GM18519 (cell line): ENCODE results near the gene MTRFR.
"Not testable (repeated sequence)": the region's sequence is repeated elsewhere in the genome, so short reads cannot be mapped to it uniquely, and the experiment has no call there.

ENCODE experiments used
- ATAC-seq: cut with Tn5 transposase; IDR thresholded peaks from one replicate; pipeline ENCODE4 v1.9.1; 2021; ENCODE audit warnings: mild to moderate bottlenecking, moderate library complexity; ENCODE audit not compliant: unreplicated experiment, low FRiP score

MTRFR gene

DNA sequence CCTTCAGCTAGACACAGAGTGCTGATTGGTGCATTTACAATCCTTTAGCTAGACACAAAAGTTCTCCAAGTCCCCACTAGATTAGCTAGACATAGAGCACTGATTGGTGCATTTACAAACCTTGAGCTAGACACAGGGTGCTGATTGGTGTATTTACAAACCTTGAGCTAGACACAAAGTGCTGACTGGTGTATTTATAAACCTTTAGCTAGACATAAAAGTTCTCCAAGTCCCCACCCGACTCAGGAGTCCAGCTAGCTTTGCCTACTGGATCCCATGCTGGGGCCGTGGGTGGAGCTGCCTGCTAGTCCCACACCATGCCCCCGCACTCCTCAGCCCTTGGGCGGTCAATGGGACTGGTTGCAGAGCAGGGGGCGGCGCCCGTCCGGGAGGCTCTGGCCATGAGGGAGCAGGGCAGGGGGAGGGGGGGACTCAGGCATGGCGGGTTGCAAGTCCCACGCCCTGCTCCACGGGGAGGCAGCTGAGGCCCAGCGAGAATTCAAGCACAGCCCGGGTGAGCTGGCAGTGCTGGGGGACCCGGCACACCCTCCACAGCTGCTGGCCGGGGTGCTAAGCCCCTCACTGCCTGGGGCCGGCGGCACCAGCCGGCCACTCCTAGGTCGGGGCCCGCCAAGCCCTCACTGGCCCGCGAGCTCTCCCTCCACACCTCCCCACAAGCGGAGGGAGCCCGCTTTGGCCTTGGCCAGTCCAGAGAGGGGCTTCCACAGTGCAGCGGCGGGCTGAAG, 15.9 kb downstream of the MTRFR start:
- ATAC-seq = not testable (repeated sequence)

DNA sequence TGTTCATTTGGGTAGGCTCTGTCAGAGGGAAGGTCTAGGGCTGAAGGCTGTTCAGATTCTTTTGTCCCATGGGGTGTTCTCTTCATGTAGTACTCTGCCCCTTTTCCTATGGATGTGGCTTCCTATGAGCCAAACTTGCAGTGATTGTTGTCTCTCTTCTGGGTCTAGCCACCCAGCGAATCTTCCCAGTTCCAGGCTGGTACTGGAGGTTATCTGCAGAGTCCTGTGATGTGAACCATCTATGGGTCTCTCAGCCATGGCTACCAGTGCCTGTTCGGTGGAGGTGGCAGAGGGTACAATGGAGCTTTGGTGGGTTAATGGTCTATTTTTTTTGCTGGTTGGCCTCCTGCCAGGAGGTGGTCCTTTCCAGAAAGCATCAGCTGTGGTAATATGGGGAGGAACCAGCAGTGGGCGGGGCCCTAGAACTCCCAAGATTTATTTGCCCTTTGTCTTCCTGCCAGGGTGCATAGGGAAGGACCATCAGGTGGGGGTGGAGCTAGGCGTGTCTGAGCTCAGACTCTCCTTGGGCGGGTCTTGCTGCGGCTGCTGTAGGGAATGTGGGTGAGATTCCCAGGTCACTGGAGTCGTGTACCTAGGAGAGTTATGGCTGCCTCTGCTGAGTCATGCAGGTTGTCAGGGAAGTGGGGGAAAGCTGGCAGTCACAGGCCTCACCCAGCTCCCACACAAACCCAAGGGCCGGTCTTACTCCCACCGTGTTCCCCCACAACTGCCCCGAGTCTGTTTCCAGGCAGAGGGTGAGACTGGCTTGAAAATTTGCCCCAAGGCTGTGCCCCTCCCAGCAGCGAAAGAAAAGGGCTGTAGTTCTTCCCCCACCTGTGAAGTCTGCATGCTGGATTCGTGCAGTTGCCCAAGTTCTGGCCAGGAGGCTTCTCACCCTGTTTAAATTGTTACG, 17.5 kb downstream of the MTRFR start:
- ATAC-seq = no peak

DNA sequence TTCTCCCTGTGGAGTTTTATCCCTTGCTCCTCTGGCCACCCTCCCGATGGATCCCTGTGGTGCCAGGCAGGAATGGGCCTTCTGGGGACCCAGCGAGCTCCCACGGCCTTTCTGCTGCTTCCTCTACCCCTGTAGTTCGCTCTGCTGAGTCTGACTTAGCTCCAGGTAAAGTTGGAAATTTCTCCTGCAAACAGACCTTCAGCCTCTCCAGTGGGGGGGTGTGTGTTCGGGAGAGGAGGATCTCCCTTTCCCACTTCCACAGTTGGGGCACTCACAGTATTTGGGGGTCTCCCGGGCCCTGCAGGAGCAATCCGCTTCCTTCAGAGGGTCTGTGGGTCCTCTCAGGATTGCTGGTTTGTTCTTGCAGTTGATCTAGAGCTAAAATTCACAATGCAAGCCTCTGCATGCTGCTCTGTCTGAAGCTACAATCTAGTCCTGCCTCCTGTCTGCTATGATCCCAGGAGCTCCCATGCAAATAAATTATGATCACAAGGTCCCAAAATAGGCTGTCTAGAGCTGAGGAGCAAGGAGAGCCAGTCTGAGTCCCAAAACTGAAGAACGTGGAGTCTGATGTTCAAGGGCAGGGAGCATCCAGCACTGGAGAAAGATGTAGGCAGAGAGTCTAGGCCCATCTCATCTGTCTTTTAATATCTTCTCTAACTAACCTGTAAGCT, 18.3 kb downstream of the MTRFR start:
- no peak for ATAC-seq

DNA sequence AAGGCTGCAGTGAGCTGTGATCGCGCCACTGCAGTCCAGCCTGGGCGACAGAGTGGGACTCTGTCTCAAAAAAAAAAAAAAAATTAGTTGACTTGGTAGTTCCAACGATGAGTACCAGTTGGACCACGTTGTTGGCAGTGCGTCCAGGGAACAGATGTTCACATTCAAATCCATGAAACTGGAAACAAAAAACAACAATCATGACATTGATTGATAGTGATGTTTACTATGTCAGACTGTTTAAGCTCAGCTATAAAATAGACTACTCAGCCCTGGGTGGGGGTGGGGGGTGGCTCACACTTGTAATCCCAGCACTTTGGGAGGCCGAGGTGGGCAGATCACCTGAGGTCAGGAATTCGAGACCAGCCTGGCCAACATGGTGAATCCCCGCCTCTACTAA, 19.1 kb downstream of the MTRFR start:
- ATAC-seq = not testable (repeated sequence)

DNA sequence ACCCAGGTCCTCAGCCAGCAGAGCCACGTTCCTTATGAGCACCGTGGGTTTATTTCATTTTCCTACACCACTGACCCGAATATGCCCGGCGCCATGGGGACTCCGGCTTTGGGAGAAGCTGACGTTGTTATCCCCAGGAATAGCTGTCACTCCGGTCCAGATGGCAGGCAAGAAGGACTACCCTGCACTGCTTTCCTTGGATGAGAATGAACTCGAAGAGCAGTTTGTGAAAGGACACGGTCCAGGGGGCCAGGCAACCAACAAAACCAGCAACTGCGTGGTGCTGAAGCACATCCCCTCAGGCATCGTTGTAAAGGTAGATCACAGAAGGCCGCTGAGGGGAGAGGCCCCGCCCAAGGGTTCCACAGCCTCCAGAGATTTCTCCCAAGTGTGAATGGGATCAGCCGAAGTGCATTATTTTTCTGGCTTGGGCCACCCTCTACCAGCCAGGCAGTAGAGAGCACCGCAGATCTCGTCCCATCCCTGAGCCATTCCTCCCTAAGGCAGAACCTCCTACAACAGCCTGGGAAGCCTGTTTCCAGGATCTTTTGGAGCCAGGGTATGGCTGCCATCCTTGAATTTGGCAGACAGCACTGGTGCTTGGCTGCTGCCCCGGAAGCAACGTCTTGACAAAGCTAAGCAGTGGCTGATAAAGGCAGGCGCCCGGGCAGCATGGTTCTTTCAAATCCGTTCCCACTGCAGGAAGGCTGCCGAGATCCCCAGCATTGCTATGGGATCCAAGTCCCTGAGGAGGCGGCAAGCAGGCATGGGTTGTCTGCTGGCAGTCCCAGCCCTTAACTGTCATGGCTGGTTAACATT, 20.6 kb downstream of the MTRFR start:
- ATAC-seq = no peak

DNA sequence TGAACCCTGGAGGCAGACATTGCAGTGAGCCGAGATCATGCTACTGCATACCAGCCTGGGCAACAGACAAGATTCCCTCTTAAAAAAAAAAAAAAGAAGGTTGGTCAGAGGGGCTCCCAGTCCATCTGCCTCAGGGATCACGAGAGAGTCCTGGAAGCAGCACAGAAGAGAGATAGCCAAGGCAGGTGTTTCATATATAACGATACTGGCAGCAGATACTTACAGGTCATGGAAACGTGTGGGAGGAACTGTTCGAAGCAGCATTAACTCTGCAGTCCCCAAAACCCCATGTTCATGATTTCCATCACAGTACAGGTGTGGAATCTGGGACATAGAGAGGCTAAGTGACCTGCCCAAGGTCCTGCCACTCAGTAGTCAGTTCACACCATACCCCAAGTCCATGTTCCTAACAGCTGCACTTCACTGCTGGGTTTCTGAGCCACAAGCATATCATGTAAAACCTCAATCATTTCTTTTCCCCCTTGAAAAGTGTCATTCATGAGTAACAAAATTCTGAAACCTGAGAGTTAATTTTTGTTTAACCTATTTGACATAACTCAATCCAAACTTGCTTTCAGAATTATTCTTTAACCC, 21.7 kb downstream of the MTRFR start:
- no peak for ATAC-seq

DNA sequence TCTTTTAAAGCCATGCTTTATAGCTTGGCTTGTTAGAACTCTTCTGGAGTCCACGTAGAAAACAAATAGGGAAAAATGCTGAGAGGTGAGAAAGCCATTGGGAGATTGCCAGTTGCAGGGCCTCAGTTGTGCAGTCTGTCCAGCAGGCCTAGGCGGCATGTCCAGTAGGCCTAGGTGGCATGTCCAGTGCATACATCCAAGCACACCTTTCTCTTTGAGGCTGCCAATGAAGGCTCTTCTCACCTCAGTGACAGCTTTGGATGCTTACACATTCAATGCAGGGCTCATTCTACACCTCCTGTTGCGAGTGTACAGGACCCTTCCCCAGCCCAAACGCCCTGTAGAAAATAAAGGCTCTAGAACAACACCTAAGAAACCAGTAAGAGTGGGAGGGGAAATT, 25.4 kb downstream of the MTRFR start:
- no peak for ATAC-seq

DNA sequence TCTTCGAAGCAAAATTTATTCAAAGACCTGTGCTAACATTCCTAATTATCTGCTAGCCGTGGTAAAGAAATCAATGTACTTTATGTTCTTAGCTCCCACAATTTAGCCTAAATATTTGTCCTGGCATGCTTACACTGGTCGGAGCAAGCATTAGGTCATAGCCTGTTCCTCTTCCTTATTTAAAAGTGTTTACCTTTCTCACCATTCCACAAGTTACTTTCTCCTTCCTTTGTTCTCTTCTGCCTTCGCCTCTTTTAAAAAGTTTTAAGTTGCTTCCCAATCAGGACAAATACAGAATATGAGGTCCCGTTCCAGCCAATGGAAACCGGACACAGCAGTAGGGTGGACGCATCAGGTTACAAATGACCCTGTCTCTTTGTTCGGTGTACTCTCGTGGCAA, 26.8 kb downstream of the MTRFR start:
- ATAC-seq = no peak

DNA sequence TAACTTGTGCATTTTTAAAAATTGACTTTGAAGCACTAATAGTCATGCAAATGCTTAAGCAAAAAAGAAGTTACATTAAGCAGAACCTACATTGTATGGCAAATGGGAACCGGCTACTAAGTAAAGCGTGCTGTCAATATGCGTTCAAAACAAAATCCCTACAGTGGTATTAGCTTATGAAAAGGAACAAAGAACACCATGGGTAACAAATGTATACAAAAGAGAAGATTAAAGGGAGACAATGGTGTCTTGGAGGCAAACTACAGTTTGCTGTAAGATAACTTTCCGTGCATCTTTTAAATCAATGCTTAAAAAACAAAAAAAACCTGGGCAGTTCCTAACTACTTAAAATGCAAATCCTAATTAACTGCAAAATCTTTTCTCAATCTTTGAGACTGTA, 28.0 kb downstream of the MTRFR start:
- no peak for ATAC-seq

DNA sequence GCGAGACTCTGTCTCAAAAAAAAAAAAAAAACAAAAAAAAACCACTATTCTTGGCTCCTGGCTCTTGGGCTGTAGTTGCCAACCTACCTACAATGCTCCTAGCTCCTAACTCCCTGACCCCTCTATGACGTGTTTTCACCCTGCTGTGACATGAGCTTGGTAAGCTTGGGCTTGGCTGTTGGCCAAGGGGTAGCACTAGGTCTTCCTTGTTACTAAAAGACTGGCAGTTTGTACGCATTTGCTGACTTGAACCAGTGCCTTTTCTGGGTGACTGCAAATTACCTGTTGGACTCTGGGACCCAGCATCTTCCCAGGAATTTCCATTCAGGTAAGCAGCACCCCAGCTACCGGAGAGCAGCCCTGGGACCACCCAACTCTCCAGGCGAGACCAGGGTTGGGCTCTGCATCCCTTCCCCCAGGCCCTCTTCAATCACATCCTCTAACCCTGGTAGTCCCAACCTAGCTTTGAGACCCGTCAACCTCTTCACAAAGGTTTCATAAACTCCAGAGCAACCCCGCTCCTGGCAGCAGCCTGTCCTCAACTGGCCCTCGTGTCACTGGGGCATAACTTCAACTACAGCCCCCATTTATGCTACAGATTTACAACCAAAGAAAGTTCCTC, 30.1 kb downstream of the MTRFR start:
- no peak for ATAC-seq

DNA sequence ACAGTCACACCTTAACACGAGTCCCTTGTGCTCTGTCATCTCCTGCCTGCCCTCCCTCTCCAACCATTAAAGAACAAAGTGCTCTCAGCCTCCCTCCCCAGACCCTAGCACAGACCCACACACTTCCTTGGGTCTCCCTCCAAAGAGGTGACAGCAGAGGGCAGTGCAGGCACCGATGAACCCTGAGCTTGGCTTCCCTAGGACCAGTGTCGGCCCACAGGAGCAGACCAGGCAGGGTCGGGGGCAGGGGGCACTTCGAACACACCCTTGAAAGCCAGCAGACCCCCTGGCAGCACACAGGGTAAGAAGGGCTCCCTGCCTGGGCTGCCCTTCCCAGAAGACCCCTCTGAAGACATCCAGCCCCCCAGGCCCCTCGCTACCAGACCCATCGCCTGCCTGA, 31.4 kb downstream of the MTRFR start:
- no peak for ATAC-seq

DNA sequence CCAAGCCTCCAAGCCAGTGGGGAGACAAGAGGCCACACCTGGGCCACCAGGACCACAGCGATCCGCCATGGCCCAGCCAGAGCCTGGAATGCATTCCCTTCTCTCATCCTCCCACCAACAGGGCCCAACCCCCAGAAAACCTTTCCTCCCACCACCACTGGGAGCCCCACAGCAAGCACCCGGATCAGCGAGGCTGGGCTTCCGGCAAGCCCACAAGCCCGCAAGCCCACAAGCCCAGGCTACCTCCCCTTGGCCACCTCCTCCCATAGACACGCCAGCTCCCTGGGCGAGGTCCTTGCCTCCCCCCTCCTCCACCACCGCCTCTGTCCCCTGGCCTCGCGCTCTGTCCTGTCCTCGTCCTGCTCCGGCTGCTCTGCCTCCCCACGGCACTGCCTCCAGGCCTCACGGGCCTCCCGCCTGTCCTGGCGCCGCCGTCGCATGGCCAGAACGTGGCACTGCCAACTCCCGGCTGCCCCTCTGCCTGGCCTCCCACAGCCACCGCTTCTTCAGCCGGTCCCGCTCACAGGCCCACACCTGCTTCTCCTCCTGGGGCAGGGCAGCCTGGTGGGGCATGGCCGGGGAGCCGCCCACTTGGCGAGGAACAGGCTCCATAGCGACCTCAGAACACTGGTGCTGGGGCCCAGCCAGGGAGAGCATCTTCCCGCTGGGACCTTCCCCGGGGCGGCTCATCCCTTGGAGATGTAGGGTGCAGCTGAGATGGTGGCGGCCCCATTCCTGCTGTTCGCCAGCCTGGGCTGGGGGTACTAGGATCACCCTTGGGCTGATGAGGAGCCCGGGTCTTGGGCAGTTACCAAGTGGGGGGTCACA, 32.8 kb downstream of the MTRFR start:
- ATAC-seq = no peak

DNA sequence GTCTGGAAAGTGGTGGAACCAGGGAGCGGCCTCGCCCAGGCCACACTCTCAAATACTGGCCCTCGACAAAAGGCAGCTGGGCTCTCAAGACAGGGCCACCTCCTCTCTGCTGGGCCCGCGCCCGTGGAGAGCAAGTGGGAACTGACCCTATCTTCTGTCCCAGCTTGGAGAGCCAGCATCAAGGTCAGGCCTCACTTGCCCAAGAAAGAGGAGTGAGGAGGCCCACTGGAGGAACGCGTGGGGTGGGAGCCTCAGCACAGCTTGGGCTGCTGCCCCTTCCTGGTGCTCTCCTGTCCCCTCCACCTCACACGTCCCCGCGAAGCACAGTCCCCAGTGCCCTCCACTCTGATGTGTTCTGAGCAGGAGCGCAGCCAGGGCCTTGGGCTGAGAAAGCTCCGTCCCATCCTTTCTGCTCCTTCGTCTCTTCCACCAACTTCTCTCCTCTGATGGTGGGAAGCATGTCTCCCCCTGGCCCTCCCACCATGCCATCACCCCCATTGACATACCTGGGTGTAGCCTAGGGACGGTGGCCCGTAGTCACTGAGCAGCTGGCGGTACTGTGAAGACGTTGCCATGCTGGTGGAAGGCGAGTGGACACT, 33.5 kb downstream of the MTRFR start:
- no peak for ATAC-seq

DNA sequence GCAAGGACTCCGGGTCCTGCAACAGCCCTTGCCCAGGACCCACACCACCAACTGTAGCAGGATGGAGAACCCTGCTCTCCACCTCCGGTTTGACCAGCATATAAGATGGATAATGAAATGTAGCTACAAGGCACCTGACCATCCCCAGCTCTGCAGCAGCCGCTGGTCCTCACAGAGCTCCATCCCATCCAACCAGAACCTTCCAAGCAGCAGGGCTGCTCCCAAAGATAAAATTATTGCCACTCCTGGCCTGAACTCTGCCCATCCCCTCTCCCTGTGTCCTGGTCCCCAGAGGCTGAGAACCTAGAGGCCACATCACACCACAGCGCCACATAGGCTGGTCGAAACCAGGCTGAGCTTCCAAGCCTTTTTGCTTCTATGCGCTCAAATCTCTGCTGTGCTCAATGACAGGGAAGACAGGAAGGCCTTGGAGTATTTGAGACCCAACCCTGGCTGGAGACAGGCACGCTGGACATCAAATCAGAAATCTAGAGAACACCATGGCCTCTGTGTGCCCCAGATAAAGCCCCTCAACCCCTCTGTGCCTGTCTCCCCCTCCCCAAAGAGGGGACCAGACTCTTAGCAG, 34.2 kb downstream of the MTRFR start:
- no peak for ATAC-seq

DNA sequence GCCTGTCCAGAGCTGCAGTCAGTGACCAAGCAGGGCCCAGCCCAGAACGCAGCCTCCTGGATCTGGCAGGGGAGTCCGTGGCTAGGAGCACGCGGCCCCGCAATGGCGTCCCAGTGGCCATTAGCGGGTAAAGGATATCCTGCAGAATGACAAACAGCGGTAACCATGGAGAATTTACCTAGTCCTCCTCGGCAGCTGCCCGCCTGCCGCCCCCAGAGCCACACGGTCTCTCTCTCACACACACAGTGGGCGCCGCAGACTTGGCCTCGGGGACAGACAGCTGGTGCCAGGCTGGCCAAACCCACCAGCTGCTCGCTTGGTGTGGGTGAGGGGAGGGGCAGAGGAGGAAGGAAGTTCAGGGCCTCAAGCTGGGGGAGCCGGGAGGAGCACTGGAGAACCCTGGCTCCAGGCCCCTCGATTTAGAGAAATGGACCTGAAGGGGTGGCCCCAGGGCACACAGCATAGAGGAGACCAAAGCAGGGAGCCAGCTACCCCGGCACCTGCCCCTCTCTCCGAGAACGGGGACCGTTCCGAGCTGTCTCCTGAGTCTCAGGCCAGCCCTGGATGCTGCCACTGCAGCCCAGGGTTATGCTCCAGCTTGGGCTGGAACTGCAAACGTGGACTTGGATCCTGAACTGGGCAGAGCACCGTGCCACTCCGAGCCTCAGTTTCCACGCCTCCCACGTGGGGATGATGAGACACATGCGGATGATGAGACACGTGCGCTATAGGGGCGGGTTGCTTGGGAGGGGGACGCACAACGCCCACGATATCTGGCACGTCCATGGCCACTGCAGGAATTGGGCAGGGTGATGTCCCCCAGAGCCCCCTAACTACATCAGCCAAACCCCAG, 35.0 kb downstream of the MTRFR start:
- ATAC-seq = no peak

DNA sequence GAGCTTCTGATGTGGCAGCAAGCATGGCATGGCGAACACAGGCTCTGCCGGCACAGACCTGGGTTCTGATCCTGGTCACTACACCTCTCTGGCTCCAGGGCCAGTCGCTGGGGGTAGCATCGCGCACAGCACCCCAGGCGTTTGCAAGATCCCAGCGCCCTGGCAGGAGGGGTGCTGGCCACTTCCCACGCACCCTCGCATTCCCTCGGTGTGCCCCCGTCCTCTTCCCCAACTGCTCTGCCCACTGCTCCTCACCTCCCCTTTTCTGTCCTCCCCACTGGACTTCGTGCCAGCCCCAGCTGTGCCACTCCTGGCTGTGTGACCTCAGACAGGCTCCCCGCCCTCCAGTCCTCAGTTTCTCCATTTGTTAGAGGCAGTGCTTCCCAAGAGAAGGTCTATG, 35.6 kb downstream of the MTRFR start:
- no peak for ATAC-seq

DNA sequence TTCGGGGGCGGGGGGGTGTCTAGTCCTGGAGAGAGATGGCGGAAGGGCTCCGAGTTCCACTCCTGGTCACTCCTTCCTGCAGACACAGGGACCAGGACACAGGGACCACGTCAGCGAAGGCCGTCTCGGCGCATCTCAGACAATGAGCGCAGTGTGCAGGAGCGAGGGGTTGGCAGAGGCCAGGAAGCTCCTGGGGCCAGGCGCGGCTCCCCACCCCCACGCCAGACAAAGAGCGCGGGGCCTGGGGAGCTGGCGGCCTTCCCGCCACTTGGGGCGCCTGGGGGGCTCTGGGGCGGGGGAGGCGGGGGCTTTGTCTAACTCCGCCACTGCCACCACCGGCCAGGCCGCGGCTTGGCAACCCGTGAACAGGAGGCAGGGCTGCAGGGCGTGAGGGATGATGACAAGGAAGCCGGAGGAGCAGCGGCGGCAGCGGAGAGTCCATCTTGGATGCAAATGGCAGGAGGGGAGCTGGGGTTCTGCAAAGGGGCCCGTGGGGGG, 36.2 kb downstream of the MTRFR start:
- ATAC-seq = no peak
